Right cardiac atrium (tissue), 5 donors: ENCODE data around the gene CCL24. TPM values are rescaled to one million over a fixed set of nuclear protein-coding genes. Genes with fewer than 3 reads are reported as not detected.

Source experiments
- ATAC-seq, 2 donors: fragments of 200-7000 bp; cut with Tn5 transposase; one replicate each; pipeline versions ENCODE4 v1.8.0 to v1.9.1; 2020; ENCODE audit warnings: moderate library complexity in 2 of 2, mild to moderate bottlenecking in 1 of 2
- DNase-seq, 3 donors: peaks; one replicate each; pipeline ENCODE4 v3.0.0-alpha.2; 2020
- H3K27ac ChIP-seq: one replicate; pipeline ENCODE4 v1.5.1; 2013; ENCODE audit warnings: mild to moderate bottlenecking, low read length, control low read depth, moderate library complexity
- H3K27me3 ChIP-seq: one replicate; pipeline ENCODE4 v1.6.1; 2013; ENCODE audit not compliant: control insufficient read depth, insufficient read depth
- H3K4me1 ChIP-seq: one replicate; pipeline ENCODE4 v1.6.1; 2013; ENCODE audit warnings: low read length; ENCODE audit not compliant: control insufficient read depth, insufficient read depth
- H3K4me3 ChIP-seq: one replicate; pipeline ENCODE4 v1.5.1; 2013; ENCODE audit warnings: low read length, control low read depth
- H3K9me3 ChIP-seq: one replicate; pipeline ENCODE4 v1.6.1; 2013; ENCODE audit warnings: low read length; ENCODE audit not compliant: control insufficient read depth
- WGBS: extraction: QIAGEN DNeasy Blood & Tissue Kit; methylation state at CpG from one replicate; pipeline ENCODE4 v1.1.7; 2013; 5-methylcytosine and 5-hydroxymethylcytosine counted together
- intact Hi-C, 4 donors: fragments of 100-400 bp; cut with DNase I; formaldehyde crosslinking; loops; one replicate each; pipeline versions ENCODE4 v1.11.0 to v1.14.0; 2022 to 2023
- polyA plus RNA-seq: library from polyadenylated mRNA; stranded (reverse); fragments of 200-250 nt; gene quantifications from one replicate; pipeline ENCODE4 v1.2.3, GENCODE V29; 2013
- total RNA-seq, 4 donors: library from RNA; stranded (reverse); fragmentation: NEBNext Ultra II Directional; extraction: Animal tissue kit (Norgen Biotek cat#: 25700); gene quantifications; one replicate each; pipeline ENCODE4 v1.2.1, GENCODE V29; 2021
- donor health status: healthy with polysubstance abuse.
- donor health status: DM: no; HTN: yes; CAD: no.
- donor health status: DM: no; HTN: no; CAD: no.
- donor health status: DM: no; HTN: yes; CAD: no; lungs with severe emphysema.
- donor health status: DM: yes; HTN: yes; CAD: no.

The CCL24 gene
- total and polyA plus RNA-seq, 5 donors = not detected

- no peaks in the 10 kb centered on the region for H3K27me3 ChIP-seq
- no peaks in the 10 kb centered on the region for H3K9me3 ChIP-seq
- DNase-seq (no peak), ATAC-seq (no peak)
- WGBS = 85% methylated on average over 5 of the region's 5 CpGs
- intact Hi-C loops = no loop called here
- no peaks in the 10 kb centered on the region for H3K4me1 ChIP-seq
- H3K4me3 ChIP-seq = no peak overlapping the region
- H3K27ac ChIP-seq = no peak overlapping the region
Measured at GRCh38 chr7:75818472-75818871, 4.9 kb upstream of the CCL24 start.

- WGBS = 70% methylated on average over 6 of the region's 6 CpGs
- no peak overlapping the region for H3K4me3 ChIP-seq
- no peak overlapping the region for H3K27ac ChIP-seq
- DNase-seq (no peak), ATAC-seq (no peak)
- no peaks in the 10 kb centered on the region for H3K4me1 ChIP-seq
- intact Hi-C loops = no loop called here
- H3K9me3 ChIP-seq = no peaks in the 10 kb centered on the region
- no peaks in the 10 kb centered on the region for H3K27me3 ChIP-seq
Measured at GRCh38 chr7:75817116-75817515, 3.5 kb upstream of the CCL24 start.

- no peak overlapping the region for H3K4me3 ChIP-seq
- H3K9me3 ChIP-seq = no peaks in the 10 kb centered on the region
- no peak overlapping the region for H3K27ac ChIP-seq
- WGBS = 57% methylated on average over 10 of the region's 10 CpGs
- no peaks in the 10 kb centered on the region for H3K4me1 ChIP-seq
- intact Hi-C loops = no loop called here
- no peak for DNase-seq
- no peak for ATAC-seq
- H3K27me3 ChIP-seq = no peaks in the 10 kb centered on the region
Measured at GRCh38 chr7:75815418-75816064, 1.9 kb upstream of the CCL24 start.

GRCh38 chr7:75814407-75814947 lies 871 bp upstream of the CCL24 start:
- intact Hi-C loops = no loop called here
- no peaks in the 10 kb centered on the region for H3K9me3 ChIP-seq
- H3K4me3 ChIP-seq = no peak overlapping the region
- H3K27me3 ChIP-seq = no peaks in the 10 kb centered on the region
- 69% methylated on average over 13 of the region's 13 CpGs for WGBS
- no peaks in the 10 kb centered on the region for H3K4me1 ChIP-seq
- H3K27ac ChIP-seq = no peak overlapping the region
- ATAC-seq = no peak
- DNase-seq = no peak

GRCh38 chr7:75813084-75813483 lies 522 bp downstream of the CCL24 start:
- Histone ChIP-seq H3K27ac (no peak overlapping the region), H3K4me1 (no peaks in the 10 kb centered on the region), H3K9me3 (no peaks in the 10 kb centered on the region), H3K27me3 (no peaks in the 10 kb centered on the region), H3K4me3 (no peak overlapping the region)
- intact Hi-C loops = no loop called here
- no peak for DNase-seq
- WGBS = 60% methylated on average over 3 of the region's 3 CpGs
- ATAC-seq = no peak

- Histone ChIP-seq H3K27me3 (no peaks in the 10 kb centered on the region), H3K4me1 (no peaks in the 10 kb centered on the region), H3K27ac (no peak overlapping the region), H3K4me3 (no peak overlapping the region), H3K9me3 (no peaks in the 10 kb centered on the region)
- intact Hi-C loops = no loop called here
- DNase-seq (no peak), ATAC-seq (no peak)
- WGBS = 92% methylated on average over 11 of the region's 11 CpGs
Measured at GRCh38 chr7:75811894-75812678, 1.5 kb downstream of the CCL24 start.

- WGBS = 76% methylated on average over 6 of the region's 6 CpGs
- Histone ChIP-seq H3K9me3 (no peaks in the 10 kb centered on the region), H3K27ac (no peak overlapping the region), H3K4me1 (no peaks in the 10 kb centered on the region), H3K4me3 (no peak overlapping the region), H3K27me3 (no peaks in the 10 kb centered on the region)
- intact Hi-C loops = no loop called here
- DNase-seq (no peak), ATAC-seq (no peak)
Measured at GRCh38 chr7:75809396-75809795, 4.2 kb downstream of the CCL24 start.

- Histone ChIP-seq H3K4me3 (no peak overlapping the region), H3K4me1 (no peaks in the 10 kb centered on the region), H3K9me3 (no peaks in the 10 kb centered on the region), H3K27ac (no peak overlapping the region), H3K27me3 (no peaks in the 10 kb centered on the region)
- 51% methylated on average over 6 of the region's 6 CpGs for WGBS
- DNase-seq (no peak), ATAC-seq (no peak)
- intact Hi-C loops = no loop called here
Measured at GRCh38 chr7:75808106-75808505, 5.5 kb downstream of the CCL24 start.

GRCh38 chr7:75807452-75807851 lies 6.2 kb downstream of the CCL24 start:
- Histone ChIP-seq H3K4me3 (no peak overlapping the region), H3K9me3 (no peaks in the 10 kb centered on the region), H3K27me3 (no peaks in the 10 kb centered on the region), H3K27ac (no peak overlapping the region), H3K4me1 (no peaks in the 10 kb centered on the region)
- WGBS = 89% methylated on average over 9 of the region's 9 CpGs
- intact Hi-C loops = no loop called here
- ATAC-seq (no peak), DNase-seq (no peak)

GRCh38 chr7:75806560-75807307 lies 6.9 kb downstream of the CCL24 start:
- Histone ChIP-seq H3K27me3 (no peaks in the 10 kb centered on the region), H3K9me3 (no peaks in the 10 kb centered on the region), H3K27ac (no peak overlapping the region), H3K4me1 (no peaks in the 10 kb centered on the region), H3K4me3 (no peak overlapping the region)
- DNase-seq = no peak
- intact Hi-C loops = no loop called here
- 92% methylated on average over 4 of the region's 4 CpGs for WGBS
- ATAC-seq = no peak

GRCh38 chr7:75804705-75805104 lies 8.9 kb downstream of the CCL24 start:
- WGBS = 70% methylated on average over 5 of the region's 5 CpGs
- Histone ChIP-seq H3K4me1 (no peaks in the 10 kb centered on the region), H3K9me3 (no peaks in the 10 kb centered on the region), H3K4me3 (no peak overlapping the region), H3K27me3 (no peaks in the 10 kb centered on the region), H3K27ac (no peak overlapping the region)
- ATAC-seq (no peak), DNase-seq (no peak)
- intact Hi-C loops = no loop called here
